Measurements from ENCODE around the gene SCARF2. TPM values are rescaled to one million over a fixed set of nuclear protein-coding genes. Genes with fewer than 3 reads are reported as not detected.

Gene SCARF2
- total and polyA plus RNA-seq, 4 donors: 0.15 to 2.0 (median 1.7) TPM

DNA sequence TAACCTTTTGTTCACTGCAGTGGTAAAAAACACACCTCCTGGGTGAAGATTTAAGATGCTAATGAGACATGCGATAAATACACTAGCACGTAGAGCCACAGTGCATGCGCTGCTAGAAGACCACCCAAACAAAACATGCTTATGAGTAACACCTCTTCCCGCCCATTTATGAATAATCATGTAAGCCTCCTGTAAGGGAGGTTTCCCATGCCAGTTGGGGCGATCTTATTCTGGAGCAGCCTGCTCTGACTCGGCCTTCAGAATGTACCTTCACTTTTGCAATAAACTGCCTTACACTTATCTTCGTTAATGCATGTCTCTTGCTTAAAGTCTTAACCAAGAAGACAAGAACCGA is 18.1 kb upstream of the SCARF2 start (continued):
- TF ChIP-seq, protein P1, sequence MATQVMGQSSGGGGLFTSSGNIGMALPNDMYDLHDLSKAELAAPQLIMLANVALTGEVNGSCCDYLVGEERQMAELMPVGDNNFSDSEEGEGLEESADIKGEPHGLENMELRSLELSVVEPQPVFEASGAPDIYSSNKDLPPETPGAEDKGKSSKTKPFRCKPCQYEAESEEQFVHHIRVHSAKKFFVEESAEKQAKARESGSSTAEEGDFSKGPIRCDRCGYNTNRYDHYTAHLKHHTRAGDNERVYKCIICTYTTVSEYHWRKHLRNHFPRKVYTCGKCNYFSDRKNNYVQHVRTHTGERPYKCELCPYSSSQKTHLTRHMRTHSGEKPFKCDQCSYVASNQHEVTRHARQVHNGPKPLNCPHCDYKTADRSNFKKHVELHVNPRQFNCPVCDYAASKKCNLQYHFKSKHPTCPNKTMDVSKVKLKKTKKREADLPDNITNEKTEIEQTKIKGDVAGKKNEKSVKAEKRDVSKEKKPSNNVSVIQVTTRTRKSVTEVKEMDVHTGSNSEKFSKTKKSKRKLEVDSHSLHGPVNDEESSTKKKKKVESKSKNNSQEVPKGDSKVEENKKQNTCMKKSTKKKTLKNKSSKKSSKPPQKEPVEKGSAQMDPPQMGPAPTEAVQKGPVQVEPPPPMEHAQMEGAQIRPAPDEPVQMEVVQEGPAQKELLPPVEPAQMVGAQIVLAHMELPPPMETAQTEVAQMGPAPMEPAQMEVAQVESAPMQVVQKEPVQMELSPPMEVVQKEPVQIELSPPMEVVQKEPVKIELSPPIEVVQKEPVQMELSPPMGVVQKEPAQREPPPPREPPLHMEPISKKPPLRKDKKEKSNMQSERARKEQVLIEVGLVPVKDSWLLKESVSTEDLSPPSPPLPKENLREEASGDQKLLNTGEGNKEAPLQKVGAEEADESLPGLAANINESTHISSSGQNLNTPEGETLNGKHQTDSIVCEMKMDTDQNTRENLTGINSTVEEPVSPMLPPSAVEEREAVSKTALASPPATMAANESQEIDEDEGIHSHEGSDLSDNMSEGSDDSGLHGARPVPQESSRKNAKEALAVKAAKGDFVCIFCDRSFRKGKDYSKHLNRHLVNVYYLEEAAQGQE (IDR thresholded peaks at IDR 0.05): no peak
- TF ChIP-seq RAD21 (IDR thresholded peaks at IDR 0.05) (no peak), GABPA (IDR thresholded peaks at IDR 0.05 in 1 of 2, conservative IDR thresholded peaks at IDR 0.05 in 1 of 2) (no peak), JUND (IDR thresholded peaks at IDR 0.05) (no peak), FOXA1 (IDR thresholded peaks at IDR 0.05) (no peak), NR2F2 (IDR thresholded peaks at IDR 0.05) (no peak)

DNA sequence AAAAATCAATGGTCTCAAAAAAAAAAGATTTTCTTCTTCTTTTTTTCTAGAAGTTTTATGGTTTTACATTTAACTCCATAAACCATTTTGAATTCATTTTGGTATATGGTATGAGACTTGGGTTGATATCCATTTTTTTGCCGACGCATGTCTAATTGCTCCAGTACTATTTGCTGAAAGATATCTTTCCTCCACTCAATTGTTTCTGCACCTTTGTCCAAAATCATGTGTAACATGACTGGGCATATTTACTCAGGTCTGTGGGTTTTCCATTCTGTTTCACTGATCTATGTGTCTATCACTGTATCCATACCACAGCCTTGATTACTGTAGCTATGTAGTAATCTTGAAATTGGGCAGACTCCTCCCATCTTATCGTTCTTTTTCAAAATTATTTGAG is 15.6 kb upstream of the SCARF2 start:
- H3K27ac ChIP-seq (ENCODE audit: low read depth in 1 of 2, low read length in 2 of 2): no peak overlapping the region
- no peak overlapping the region for H3K9ac ChIP-seq (ENCODE audit: low read depth in 1 of 2, low read length in 2 of 2)
- DNase-seq (ENCODE audit: low spot score): no peak
- H3K36me3 ChIP-seq (ENCODE audit: control insufficient read depth in 4 of 4, insufficient read depth in 3 of 4, low read depth in 1 of 4, low read length in 3 of 4): peaks cover 0 to 7% (median 0%) of the 10 kb centered on the region in 4 donors
- TF ChIP-seq, protein P2, sequence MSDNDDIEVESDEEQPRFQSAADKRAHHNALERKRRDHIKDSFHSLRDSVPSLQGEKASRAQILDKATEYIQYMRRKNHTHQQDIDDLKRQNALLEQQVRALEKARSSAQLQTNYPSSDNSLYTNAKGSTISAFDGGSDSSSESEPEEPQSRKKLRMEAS (IDR thresholded peaks at IDR 0.05): no peak
- no peak for TF ChIP-seq TAF1 (conservative IDR thresholded peaks at IDR 0.05)
- TF ChIP-seq HNF4A (conservative IDR thresholded peaks at IDR 0.05): no peak
- TF ChIP-seq, protein P3, sequence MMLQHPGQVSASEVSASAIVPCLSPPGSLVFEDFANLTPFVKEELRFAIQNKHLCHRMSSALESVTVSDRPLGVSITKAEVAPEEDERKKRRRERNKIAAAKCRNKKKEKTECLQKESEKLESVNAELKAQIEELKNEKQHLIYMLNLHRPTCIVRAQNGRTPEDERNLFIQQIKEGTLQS (IDR thresholded peaks at IDR 0.05): no peak
- TF ChIP-seq JUND (IDR thresholded peaks at IDR 0.05): no peak
- TF ChIP-seq HNF4G (IDR thresholded peaks at IDR 0.05): no peak
- no peak for TF ChIP-seq GABPA (IDR thresholded peaks at IDR 0.05 in 1 of 2, conservative IDR thresholded peaks at IDR 0.05 in 1 of 2)
- no peak for TF ChIP-seq YY1 (IDR thresholded peaks at IDR 0.05)
- TF ChIP-seq SP1 (IDR thresholded peaks at IDR 0.05): no peak
- TF ChIP-seq, protein P4, sequence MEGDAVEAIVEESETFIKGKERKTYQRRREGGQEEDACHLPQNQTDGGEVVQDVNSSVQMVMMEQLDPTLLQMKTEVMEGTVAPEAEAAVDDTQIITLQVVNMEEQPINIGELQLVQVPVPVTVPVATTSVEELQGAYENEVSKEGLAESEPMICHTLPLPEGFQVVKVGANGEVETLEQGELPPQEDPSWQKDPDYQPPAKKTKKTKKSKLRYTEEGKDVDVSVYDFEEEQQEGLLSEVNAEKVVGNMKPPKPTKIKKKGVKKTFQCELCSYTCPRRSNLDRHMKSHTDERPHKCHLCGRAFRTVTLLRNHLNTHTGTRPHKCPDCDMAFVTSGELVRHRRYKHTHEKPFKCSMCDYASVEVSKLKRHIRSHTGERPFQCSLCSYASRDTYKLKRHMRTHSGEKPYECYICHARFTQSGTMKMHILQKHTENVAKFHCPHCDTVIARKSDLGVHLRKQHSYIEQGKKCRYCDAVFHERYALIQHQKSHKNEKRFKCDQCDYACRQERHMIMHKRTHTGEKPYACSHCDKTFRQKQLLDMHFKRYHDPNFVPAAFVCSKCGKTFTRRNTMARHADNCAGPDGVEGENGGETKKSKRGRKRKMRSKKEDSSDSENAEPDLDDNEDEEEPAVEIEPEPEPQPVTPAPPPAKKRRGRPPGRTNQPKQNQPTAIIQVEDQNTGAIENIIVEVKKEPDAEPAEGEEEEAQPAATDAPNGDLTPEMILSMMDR (IDR thresholded peaks at IDR 0.05; ENCODE audit: low read depth, low read length, missing input control): no peak
- TF ChIP-seq FOXA1 (IDR thresholded peaks at IDR 0.05): no peak
- no peak for TF ChIP-seq RAD21 (IDR thresholded peaks at IDR 0.05)
- H3K9me3 ChIP-seq (ENCODE audit: control insufficient read depth in 4 of 4, low read length in 3 of 4): no peaks in the 10 kb centered on the region
- WGBS: 98% methylated on average over 3 of the region's 3 CpGs
- H3K27me3 ChIP-seq (ENCODE audit: control insufficient read depth in 4 of 4, insufficient read depth in 4 of 4, low read length in 3 of 4): no peaks in the 10 kb centered on the region
- no peak overlapping the region for H3K4me3 ChIP-seq (ENCODE audit: low read depth in 1 of 3, low read length in 3 of 3)
- no peaks in the 10 kb centered on the region for H3K4me1 ChIP-seq (ENCODE audit: control insufficient read depth in 4 of 4, insufficient read depth in 4 of 4, low read length in 3 of 4)

DNA sequence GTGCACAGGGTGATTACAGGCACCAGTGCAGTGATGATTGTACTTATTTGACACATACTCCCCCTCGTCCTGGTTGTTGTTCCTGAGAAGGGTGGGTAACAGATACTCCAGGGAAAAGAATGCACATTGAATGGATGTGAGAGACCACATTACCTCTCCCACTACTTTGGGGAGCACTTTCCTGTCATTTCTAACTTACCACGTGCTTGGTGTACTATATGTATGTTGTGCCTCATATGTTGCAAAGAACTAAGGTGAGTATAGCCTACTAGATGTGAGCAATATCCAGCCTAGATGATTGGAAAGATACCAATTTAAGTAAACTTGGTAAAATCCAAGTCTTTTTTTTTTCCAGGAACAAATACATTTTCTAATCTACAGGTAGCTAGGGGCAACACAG is 14.3 kb upstream of the SCARF2 start:
- no peak overlapping the region for H3K27ac ChIP-seq (ENCODE audit: low read depth in 1 of 2, low read length in 2 of 2)
- no peak overlapping the region for H3K4me3 ChIP-seq (ENCODE audit: low read depth in 1 of 3, low read length in 3 of 3)
- H3K9ac ChIP-seq (ENCODE audit: low read depth in 1 of 2, low read length in 2 of 2): no peak overlapping the region
- peaks cover 0 to 2% (median 0%) of the 10 kb centered on the region in 4 donors for H3K36me3 ChIP-seq (ENCODE audit: control insufficient read depth in 4 of 4, insufficient read depth in 3 of 4, low read depth in 1 of 4, low read length in 3 of 4)
- no peaks in the 10 kb centered on the region for H3K27me3 ChIP-seq (ENCODE audit: control insufficient read depth in 4 of 4, insufficient read depth in 4 of 4, low read length in 3 of 4)
- DNase-seq (ENCODE audit: low spot score): no peak
- 91% methylated on average over 2 of the region's 2 CpGs for WGBS
- no peak for TF ChIP-seq NR2F2 (IDR thresholded peaks at IDR 0.05)
- no peak for TF ChIP-seq TAF1 (conservative IDR thresholded peaks at IDR 0.05)
- TF ChIP-seq RXRA (IDR thresholded peaks at IDR 0.05): no peak
- TF ChIP-seq, protein P1 (IDR thresholded peaks at IDR 0.05): no peak
- TF ChIP-seq, protein P4 (IDR thresholded peaks at IDR 0.05; ENCODE audit: low read depth, low read length, missing input control): no peak
- TF ChIP-seq JUND (IDR thresholded peaks at IDR 0.05): no peak
- TF ChIP-seq, protein P3 (IDR thresholded peaks at IDR 0.05): no peak
- H3K9me3 ChIP-seq (ENCODE audit: control insufficient read depth in 4 of 4, low read length in 3 of 4): no peaks in the 10 kb centered on the region
- no peaks in the 10 kb centered on the region for H3K4me1 ChIP-seq (ENCODE audit: control insufficient read depth in 4 of 4, insufficient read depth in 4 of 4, low read length in 3 of 4)
